T47D (cell line): Measurements from ENCODE around the gene SUSD3.
A peak's percentile ranks its signal among the peaks of the same experiment; 100 is the strongest.

Experiments
- DNase-seq, 2 experiments: peaks; one replicate each; pipeline versions ENCODE4 v3.0.0 to v3.0.0-alpha.2; 2011 to 2012; ENCODE audit warnings: low read depth in 1 of 2, low spot score in 1 of 2
- JUND ChIP-seq: IDR thresholded peaks from 2 replicates; pipeline ENCODE4 v1.6.1; 2012; ENCODE audit warnings: low read depth
- in situ Hi-C: cut with HindIII; loops from 2 replicates; pipeline ENCODE4 v1.10.0; 2016; ENCODE audit warnings: low sequenced_read_pairs, low pct_unique_long_range_greater_than_20kb

SUSD3 gene

GRCh38 chr9:93133681-93134014 lies 75.1 kb downstream of the SUSD3 start:
- no peak for TF ChIP-seq JUND
- DNase-seq = peak in 1 of 2 experiments; percentile 47
- in situ Hi-C loops = no loop called here

DNA sequence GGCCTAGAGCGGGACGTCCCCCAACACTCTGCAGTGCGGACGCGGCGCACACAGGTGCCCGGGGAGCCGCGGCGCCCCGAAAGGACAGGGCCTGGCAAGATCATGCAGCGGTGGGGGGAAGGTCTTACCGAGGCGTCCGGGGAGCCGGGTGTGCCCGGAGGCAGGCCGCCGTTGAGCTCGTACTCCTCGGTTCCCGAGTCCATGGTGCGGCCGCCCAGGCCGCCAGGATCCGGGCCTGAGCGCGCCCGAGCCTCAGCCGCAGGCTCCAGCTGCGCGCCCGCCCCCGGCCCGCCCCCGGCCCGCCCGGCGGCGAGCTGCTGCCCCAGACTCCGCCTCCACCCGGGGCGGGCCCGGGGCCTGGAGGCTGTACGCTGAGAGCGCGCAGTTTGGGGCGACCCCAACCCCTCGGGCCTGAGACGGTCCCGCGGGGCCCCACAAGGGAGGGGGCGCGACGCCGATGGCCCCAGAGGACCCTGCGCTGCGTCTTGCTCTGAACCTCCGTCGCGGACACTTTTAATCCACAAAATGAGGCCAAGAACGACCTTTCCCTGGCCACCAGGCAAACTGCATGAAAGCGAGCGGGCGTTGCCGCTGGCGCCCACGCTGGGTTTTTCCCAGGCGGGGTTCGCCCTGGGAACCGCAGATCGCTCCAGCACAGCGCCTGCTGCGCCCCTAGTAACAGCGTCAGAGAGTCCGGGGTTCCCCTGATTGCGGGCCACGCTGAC lies 75.7 kb downstream of the SUSD3 start, which contains the start of gene NINJ1:
TSS of gene NINJ1 (minus strand) at position 237 of the 725 bp plus-strand sequence. CDS start at position 203, 34 bp downstream.
- TF ChIP-seq JUND = no peak
- in situ Hi-C loops = no loop called here
- DNase-seq = peak; percentile 37 to 50
